Activated CD8-positive, alpha-beta memory T cell treated with anti-CD3 and anti-CD28 coated beads for 1 hour (primary cell): Measurements from ENCODE around the gene NUP35.
"Not testable (repeated sequence)": the region's sequence is repeated elsewhere in the genome, so short reads cannot be mapped to it uniquely, and the experiment has no call there.

Experiments used
- DNase-seq, 2 donors: peaks; one replicate each; pipeline ENCODE4 v3.0.0-alpha.2; 2020; ENCODE audit warnings: low read depth in 1 of 2; ENCODE audit errors: extremely low read depth in 1 of 2

Gene NUP35

GRCh38 chr2:183126635-183127034 is 2.4 kb downstream of the NUP35 start:
- no peak for DNase-seq

- DNase-seq: no peak
Measured at GRCh38 chr2:183134016-183134415, 9.8 kb downstream of the NUP35 start.

DNA sequence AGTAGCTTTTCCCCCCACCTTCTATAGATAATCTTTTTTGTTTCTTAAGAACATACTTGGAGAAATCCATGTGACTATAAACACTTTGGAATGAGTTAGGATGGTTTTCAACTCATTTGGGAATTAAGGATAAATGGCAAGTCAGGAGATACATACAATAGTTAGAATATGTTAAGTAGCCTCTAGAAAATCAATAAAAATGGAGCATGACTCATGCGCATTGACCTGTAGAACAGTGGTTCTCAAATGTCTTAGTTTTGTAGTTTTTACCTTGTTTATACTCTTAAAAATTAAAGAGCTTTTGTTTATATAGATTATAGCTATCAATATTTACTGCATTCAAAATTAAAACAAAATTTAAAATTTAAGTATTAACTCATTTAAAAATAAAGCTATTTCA is 24.7 kb downstream of the NUP35 start:
- no peak for DNase-seq

- DNase-seq: no peak
Measured at GRCh38 chr2:183149489-183149888, 25.2 kb downstream of the NUP35 start.

DNA sequence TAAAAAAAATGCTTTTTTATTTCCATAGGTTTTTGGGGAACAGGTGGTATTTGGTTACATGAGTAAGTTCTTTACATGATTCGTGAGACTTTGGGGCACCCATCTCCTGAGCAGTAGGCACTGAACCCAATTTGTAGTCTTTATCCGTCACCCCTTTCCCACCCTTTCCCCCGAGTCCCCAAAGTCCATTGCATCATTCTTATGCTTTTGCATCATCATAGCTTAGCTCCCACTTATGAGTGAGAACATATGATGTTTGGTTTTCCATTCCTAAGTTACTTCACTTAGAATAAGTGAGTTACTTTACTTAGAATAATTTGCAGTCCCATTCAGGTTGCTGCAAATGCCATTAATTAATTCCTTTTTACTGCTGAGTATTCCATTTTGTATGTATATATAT is 28.0 kb downstream of the NUP35 start:
- DNase-seq: not testable (repeated sequence)

DNA sequence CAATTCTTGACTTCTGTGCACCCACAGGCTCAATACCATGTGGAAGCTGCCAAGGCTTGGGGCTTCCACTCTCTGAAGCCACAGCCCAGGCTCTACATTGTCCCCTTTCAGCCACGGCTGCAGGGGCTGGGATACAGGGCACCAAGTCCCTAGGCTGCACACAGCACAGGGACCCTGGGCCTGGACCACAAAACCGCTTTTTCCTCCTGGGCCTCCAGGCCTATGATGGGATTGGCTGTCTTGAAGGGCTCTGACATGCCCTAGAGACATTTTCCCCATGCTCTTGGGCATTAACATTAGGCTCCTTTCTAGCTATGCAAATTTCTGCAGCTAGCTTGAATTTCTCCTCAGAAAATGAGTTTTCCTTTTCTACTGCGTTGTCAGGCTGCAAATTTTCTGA is 29.7 kb downstream of the NUP35 start:
- DNase-seq: no peak

- not testable (repeated sequence) for DNase-seq
Measured at GRCh38 chr2:183154772-183155171, 30.5 kb downstream of the NUP35 start.

- DNase-seq: no peak
Measured at GRCh38 chr2:183157131-183157530, 32.9 kb downstream of the NUP35 start.

DNA sequence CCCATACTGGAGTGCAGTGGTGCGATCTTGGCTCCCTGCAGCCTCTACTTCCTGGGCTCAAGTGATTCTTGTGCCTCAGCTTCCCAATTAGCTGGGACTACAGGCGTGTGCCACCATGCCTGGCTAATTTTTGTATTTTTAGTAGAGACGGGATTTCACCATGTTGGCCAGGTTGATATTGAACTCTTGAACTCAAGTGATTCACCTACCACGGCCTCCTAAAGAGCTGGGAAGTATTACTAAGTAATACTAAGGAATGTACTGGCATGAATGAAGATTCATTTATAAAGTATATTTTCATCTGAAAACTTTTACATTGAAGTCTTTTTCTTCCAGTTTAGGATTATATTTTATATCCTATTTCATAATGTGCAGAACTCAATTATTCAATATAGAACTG is 38.1 kb downstream of the NUP35 start:
- no peak for DNase-seq

- DNase-seq: no peak
Measured at GRCh38 chr2:183163821-183164649, 39.8 kb downstream of the NUP35 start.

DNA sequence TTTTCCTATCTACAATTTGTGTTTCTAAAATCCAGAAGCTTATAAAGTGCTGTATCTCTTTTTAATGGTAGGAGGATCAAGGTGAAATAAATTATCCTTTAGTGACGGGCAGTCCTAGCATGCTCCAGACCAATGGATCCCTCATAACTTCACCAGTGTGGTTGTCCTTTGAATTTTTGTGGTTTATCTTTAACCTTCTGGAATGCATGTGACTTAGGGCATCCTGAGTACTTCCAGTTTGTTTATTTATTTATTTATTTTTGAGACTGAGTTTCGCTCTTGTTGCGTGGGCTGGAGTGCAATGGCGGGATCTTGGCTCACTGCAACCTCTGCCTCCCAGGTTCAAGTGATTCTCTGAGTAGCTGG is 40.4 kb downstream of the NUP35 start:
- DNase-seq: no peak

DNA sequence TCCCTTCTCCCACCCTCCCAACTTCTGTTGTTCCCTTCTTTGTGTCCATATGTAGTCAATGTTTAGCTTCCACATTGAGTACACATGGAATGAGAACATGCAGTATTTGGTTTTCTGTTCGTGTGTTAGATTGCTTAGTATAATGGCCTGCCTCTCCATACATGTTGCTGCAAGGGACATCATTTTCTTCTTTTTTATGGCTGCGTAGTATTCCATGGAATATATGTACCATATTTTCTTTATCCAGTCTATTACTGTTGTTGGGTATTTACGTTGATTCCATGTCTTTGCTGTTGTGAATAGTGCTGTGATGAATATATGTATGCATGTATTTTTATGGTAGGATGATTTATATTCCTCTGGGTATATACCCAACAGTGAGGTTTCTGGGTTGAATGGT is 42.0 kb downstream of the NUP35 start:
- DNase-seq: no peak

- DNase-seq: not testable (repeated sequence)
Measured at GRCh38 chr2:183166976-183167375, 42.7 kb downstream of the NUP35 start.

DNA sequence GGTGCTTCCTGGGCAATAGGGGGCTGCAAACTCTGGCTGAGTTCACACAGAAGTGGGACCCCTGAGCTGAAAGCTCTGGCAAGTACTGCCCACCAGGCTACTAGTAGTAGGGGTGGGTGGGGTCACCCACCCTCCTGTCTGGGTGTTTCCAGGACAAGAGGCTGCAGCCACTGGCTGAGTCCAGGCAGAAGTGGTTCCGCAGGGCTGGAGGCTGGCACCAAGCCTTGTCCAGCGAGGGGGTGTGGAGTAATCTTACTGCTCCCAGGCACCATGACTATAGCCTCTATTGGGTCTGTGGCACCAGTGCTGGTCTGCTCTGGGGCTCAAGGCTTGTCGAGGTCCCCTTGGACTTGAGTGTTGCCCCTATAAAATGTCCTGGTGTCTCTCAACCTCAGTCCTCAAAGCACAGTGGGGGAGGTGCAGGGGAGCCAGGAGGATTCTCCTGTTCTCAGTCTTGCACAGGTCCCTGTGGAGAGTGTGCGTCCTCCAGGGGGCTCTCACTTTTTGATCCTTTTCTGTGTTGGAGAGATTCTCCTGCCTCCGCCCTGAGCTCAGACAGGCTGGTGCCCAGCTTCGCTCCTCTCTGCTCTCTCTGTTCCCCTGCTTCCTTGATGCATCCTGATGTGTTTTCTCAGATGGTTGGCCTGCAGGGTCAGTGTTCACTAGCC is 48.1 kb downstream of the NUP35 start:
- DNase-seq: no peak

DNA sequence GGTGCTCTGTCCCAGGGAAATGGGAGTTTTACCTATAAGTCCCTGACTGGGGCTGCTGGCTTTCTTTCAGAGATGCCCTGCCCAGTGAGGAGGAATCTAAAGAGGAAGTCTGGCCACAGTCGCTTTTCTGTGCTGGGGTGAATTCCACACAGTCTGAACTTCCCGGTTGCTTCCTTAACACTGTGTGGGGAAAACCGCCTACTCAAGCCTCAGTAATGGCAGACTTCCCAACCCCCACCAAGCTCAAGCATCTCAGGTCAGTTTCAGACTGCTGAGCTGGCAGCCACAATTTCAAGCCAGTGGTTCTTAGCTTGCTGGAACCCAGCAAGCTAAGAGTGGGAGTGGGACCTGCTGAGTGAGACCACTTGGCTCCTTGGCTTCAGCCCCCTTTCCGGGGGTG is 54.9 kb downstream of the NUP35 start:
- no peak for DNase-seq

DNA sequence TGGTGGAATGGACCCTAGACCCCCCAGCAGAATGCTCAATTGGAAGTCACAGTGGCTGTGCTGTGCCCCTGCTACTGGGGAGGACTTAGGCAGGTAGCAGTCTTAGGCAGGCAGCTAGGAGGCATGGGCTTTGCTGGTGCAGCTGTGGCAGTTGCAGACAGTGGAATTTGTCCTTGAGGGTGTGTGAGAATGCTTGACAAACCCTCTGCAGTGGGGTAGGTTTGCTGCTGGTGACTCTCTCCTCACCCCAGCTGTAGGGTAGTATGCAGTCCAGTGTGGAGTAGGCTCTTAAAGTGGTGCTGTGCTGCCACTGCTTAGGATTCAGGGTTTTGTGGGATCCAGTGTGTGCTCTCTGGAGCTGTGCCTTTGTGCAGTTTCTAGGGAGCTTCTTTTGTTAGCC is 61.3 kb downstream of the NUP35 start:
- DNase-seq: no peak

- DNase-seq: no peak
Measured at GRCh38 chr2:183186296-183186695, 62.1 kb downstream of the NUP35 start.

- no peak for DNase-seq
Measured at GRCh38 chr2:183186766-183187165, 62.5 kb downstream of the NUP35 start.

DNA sequence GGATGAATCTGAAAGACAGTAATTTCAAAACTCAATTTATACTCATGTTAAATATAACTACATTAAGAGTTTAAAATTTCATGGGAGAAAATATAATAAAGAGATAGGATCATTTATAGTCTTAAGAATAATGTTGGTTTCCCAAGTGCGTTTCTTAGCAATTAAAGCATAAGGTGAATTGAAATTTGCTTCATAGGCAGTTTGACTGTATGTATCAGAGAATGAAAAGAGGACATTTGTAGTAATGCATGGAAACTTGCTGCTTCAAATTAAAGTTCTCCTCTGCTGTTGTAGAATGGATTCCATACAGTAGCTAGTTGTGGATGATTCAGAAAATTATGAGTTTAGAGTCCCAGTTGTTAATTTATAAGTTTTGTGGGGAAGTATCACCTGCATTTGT is 68.1 kb downstream of the NUP35 start:
- DNase-seq: no peak

DNA sequence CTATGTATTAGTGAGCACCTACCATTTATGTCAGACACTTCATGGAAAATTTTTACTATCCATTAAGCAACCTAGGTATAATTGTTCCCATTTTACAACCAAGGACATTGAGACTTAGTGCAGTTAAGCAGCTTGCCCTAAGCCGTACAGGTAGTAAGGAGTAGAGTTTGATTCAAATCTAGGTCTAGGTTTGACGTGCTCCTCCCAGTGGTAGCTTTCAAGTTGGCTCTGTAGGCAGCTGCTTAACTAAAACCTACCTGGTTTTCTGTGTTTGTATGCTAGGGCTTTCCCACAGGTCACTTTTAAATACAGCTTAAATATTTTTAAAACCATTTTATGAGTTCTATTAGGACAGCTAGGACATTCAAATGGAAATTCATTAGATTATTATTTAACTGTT is 69.7 kb downstream of the NUP35 start:
- no peak for DNase-seq

DNA sequence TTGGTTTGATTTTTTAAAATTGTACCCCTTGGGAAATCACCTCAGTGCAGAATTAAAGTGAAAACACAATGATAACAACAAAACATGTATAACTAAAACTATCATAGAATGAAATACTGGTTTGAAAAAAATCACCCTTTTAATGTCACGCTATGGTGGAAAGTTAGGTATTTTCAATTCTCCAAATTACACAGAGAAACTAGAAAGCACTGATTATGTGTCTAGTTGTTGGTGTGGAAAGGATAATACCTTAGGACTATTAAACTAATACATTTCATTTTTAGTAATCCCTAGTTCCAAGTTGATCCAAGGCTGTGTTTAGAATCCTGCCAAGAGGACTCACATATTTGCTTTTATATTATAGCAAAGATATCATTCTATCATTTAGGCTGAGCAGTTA is 71.2 kb downstream of the NUP35 start:
- no peak for DNase-seq

- no peak for DNase-seq
Measured at GRCh38 chr2:183195998-183196409, 71.8 kb downstream of the NUP35 start.

- DNase-seq: no peak
Measured at GRCh38 chr2:183204397-183204796, 80.2 kb downstream of the NUP35 start.
